HG02610 (cell line): ENCODE data around the gene GLIPR1L2.

ENCODE experiments used
- ATAC-seq: cut with Tn5 transposase; IDR thresholded peaks from one replicate; pipeline ENCODE4 v1.9.1; 2021; ENCODE audit warnings: mild to moderate bottlenecking, moderate library complexity; ENCODE audit not compliant: unreplicated experiment

GLIPR1L2 gene

GRCh38 chr12:75476071-75476470 lies 85.2 kb downstream of the GLIPR1L2 start:
- no peak for ATAC-seq

- no peak for ATAC-seq
Measured at GRCh38 chr12:75477137-75477536, 86.2 kb downstream of the GLIPR1L2 start.

GRCh38 chr12:75478116-75478794 lies 87.4 kb downstream of the GLIPR1L2 start:
- peak; percentile 43 for ATAC-seq

GRCh38 chr12:75479963-75480461 lies 89.1 kb downstream of the GLIPR1L2 start:
- peak; percentile 28 for ATAC-seq

- peak; percentile 84 for ATAC-seq
Measured at GRCh38 chr12:75480469-75480949, 89.6 kb downstream of the GLIPR1L2 start, which contains the start of gene GLIPR1. GLIPR1 (plus strand) TSS chr12:75480755; CDS start chr12:75480881, 126 bp downstream.

GRCh38 chr12:75481013-75481705 lies 90.3 kb downstream of the GLIPR1L2 start:
- ATAC-seq = peak; percentile 3

DNA sequence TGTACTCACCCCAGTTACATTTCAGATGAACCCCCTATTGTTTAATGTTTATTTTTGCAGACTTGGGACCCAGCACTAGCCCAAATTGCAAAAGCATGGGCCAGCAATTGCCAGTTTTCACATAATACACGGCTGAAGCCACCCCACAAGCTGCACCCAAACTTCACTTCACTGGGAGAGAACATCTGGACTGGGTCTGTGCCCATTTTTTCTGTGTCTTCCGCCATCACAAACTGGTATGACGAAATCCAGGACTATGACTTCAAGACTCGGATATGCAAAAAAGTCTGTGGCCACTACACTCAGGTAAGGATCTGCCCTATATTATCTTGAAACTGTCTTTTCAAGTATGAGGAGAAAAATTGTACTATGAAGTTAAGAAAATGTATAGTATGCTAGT lies 90.9 kb downstream of the GLIPR1L2 start:
- no peak for ATAC-seq
